ENCODE data around the gene PP2D1.
"Not testable (repeated sequence)": the region's sequence is repeated elsewhere in the genome, so short reads cannot be mapped to it uniquely, and the experiment has no call there.

Gene PP2D1

DNA sequence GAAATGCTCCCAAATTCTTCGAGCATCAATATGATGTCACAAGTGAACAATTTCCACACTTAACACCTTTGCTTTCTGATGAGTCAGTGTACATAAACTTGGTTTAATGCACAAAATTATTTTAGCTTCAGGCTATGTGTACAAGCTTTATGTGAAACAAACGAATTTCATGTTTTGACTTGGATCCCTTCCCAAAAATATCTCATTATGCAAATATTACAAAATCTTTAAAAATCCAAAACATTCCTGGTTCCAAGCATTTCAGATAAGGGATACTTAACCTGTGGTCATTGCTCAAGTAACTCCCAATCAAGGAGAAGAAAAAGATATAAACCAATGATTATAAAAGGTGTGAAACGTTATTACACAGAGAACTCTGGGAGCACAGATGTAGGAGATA lies 40.0 kb downstream of the PP2D1 start:
- DNase-seq (ENCODE audit: low read depth, low spot score), result no peak

DNA sequence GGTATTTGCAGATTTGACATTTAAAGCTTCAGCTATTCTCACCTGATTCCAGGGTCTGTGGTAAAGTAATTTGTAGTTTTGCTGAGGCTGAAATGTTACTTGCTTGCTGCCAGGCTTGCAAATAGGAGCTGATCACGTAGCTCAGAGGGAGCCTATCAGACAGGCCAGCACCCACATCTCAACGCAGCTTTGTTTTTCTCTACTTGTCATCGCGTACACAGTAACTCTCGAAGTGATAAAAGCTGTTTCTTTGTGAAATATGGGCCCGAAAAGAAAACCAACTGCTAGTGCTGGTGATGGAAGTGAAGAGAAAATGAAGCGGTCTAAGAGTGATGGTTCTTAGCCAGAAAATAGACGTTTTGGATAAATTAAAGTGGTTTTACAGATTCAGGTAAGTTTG lies 41.7 kb downstream of the PP2D1 start:
- no peak for DNase-seq (ENCODE audit: low read depth, low spot score)

DNA sequence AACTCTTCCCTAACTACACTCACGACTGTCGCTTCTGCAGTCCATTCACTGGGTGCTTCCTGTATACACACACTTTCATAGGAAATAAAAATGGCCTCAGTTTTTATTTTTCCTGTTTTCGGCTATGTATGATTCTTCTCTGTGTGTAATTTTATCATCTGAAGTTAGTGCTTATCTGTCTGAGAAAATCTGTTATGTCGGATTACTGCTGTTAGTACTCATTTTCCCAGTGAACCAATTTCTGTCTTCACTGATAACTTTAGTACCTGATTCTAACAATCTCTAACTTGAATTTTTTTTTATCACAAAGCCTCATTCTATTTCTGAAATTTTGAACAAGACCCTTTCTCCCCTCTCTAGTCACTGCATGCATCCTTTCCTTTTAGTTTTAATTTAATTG lies 44.3 kb downstream of the PP2D1 start:
- no peak for DNase-seq (ENCODE audit: low read depth, low spot score)

- DNase-seq (ENCODE audit: low read depth, low spot score), result no peak
Observed at GRCh38 chr3:19967208-19967607, 44.9 kb downstream of the PP2D1 start.

- no peak for DNase-seq (ENCODE audit: low read depth, low spot score)
Observed at GRCh38 chr3:19961960-19962359, 50.1 kb downstream of the PP2D1 start.

DNA sequence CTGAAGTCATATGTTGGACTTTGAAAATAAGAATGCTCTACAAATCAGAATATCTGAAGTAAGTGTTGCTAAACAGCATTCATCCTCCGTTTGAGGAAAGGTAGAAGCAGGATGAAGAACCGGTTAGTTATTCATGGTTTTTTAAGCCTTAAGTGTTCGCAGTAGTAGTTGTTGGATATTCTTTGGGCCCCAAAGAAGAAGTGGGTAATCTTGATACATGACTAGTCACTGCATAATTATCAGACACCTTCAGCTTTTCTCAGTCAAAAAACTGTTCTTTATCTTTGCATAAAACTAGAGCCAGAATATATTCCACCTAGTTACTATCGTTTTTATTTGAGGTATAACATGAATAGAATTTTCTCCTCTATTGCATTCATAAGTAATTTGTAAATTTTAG lies 51.4 kb downstream of the PP2D1 start:
- DNase-seq (ENCODE audit: low read depth, low spot score), result no peak

DNA sequence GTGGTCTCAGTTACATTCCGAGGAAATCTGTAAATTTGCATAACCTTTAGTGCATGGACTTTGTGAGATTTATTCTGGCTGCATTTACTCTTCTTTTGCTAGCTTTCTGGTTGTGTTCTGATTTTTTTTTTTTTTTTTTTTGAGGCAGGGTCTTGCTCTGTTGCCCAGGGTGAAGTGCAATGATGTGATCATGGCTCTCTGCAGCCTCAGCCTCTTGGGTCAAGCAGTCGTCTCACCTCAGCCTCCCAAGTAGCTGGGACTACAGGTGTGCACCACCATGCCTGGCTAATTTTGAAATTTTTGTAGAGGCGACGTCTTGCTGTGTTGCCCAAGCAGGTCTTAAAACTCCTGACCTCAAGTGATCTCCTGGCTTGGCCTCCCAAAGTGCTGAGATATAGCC lies 52.6 kb downstream of the PP2D1 start:
- no peak for DNase-seq (ENCODE audit: low read depth, low spot score)

DNA sequence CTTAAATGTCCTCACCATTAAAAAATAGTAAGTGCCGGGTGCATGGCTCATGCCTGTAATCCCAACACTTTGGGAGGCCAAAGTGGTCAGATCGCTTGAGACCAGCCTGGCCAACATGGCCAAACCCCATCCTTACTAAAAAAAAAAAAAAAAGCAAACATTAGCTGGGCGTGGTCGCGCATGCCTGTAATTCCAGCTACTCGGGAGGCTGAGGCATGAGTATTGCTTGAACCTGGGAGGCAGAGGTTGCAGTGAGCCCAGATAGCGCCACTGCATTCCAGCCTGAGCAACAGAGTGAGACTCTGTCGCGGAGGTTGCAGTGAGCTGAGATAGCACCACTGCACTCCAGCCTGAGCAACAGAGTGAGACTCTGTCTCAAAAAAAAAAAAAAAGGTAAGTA lies 54.7 kb downstream of the PP2D1 start:
- not testable (repeated sequence) for DNase-seq (ENCODE audit: low read depth, low spot score)

GRCh38 chr3:19954676-19955075 lies 57.4 kb downstream of the PP2D1 start:
- no peak for DNase-seq (ENCODE audit: low read depth, low spot score)

GRCh38 chr3:19950316-19950715 lies 61.7 kb downstream of the PP2D1 start:
- no peak for DNase-seq (ENCODE audit: low read depth, low spot score)

DNA sequence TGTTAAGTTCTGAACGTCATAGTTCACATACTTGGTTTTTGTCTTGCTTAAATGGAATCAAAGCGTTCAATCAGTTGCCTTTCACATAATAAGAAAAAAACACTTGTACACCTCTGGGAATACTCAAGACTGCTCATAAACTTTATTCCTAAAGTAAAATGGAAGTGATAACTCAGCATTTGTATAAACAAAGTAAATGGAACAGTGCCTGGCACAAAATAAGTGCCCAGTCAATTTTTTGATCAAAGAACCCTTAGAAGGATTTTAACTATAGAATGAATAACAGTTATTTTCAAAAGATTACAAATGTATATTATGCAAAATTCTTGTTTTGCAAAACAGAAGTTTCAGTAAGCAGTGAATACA lies 63.9 kb downstream of the PP2D1 start:
- DNase-seq (ENCODE audit: low read depth, low spot score), result no peak

DNA sequence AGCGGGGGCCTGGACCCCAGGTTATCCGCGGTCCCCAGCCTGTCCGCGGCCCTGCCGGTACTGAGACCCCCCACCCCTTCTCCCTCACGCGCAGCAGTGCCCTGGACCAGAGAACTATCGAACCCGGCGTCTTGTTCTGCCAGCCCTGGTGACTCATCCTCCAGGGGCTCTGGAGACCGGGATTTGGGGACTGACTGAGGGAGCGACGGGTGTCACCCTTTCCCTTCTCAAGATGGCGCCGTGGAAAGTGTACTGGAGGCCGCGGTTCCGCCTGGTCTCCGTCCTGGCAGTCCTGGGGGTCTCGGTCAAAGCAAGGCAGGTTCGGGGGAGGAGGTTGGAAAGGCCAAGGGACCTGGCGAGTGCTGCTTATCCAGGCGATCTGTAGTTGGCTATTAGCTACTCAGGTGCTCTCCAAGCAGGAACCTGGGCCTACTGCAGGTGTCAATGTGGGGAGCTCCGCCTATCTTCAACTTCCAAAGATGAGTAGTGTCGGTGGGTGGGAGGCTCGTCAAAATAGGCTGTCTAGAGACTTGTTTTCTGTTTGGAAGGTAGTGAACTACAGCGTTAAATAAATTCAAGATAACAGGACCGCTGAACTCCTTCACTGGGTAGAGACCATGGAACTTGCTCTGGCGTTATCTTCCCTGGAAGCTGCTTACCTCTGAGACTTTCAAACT lies 64.4 kb downstream of the PP2D1 start:
- no peak for DNase-seq (ENCODE audit: low read depth, low spot score)

DNA sequence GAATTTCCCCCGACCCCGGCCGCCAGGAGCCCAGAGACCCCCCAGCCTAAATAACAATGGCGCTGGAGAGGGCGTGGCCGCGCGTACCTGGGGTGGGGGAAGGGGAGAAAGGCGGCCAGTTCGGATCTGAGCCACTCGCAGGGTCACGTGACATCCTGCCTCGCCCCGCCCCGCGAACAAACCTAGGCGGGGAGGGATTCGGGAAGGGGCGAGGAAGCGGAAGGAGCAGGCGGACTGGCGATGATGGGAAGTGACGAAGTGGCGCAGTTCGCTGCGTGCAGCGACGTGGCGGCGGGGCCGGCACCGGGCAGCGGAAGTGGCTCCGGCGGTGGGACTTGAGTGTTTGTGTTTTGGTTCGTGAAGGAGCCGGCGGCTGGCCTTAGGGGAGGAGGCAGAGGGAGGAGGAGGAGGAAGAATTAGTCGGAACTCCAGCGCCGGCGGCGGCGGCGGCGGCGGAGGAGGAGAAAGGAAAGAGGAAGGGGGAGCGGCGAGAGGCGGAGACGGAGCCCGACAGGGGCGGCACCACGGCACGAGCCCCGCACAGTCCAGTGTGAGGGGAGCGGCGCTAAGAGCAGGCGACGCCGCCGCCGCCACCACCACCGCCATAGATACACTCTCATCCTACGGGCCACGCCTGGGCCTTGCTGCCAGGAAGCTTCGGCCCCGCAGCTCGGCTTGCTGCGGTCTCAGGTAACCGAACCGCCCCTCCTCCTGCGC lies 65.1 kb downstream of the PP2D1 start, which contains the start of gene RAB5A:
TSS of gene RAB5A (plus strand) at position 266 of the 717 bp plus-strand sequence. CDS start 3,802 bp downstream, outside the sequence.
- DNase-seq (ENCODE audit: low read depth, low spot score), result peak; percentile 96

- no peak for DNase-seq (ENCODE audit: low read depth, low spot score)
Observed at GRCh38 chr3:19945969-19946831, 65.9 kb downstream of the PP2D1 start.

DNA sequence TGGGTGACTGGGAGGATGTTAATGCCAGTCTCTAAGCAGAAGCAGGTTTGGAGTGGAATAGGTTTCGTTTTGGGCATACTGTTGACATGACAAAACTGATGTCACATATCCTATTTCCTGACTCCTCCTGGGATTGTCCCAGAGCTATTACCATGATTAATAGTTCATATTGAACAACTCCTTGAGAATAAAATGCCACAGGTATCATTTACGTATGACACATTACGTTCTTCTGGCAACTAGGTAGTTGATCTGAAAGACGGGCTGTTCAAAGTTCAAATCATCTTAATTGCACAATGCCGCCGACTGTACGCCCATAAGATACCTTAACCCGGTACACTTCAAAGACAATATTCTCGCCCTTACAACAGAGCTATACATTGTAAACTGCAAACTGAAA lies 66.5 kb downstream of the PP2D1 start:
- DNase-seq (ENCODE audit: low read depth, low spot score), result no peak

DNA sequence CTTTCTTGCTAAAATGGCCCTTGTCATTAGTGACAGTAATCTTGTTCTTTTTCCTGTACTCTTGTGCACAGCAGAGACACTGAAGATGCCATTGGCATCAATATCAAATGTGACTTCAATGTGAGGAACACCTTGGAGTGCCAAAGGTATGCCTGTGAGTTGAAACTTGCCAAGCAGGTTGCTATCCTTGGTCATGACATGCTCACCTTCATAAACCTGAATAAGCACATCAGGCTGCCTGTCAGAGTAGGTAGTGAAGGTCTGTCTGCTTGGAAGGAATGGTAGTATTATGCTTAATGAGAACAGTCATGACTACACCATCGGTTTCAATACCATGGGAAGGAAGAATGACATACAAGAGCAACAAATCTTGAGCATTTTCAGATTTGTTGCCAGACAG lies 71.4 kb downstream of the PP2D1 start:
- no peak for DNase-seq (ENCODE audit: low read depth, low spot score)

GRCh38 chr3:19938295-19938627 lies 73.8 kb downstream of the PP2D1 start:
- no peak for DNase-seq (ENCODE audit: low read depth, low spot score)

GRCh38 chr3:19937459-19938294 lies 74.4 kb downstream of the PP2D1 start:
- DNase-seq (ENCODE audit: low read depth, low spot score), result no peak

All from activated naive CD8-positive, alpha-beta T cell treated with anti-CD3 and anti-CD28 coated beads, Interleukin-2, amount 50 U/mL, for 16 hours (primary cell).